Natural killer cell (primary cell): Measurements from ENCODE around the gene PEX14. TPM values are rescaled to one million over a fixed set of nuclear protein-coding genes. Genes with fewer than 3 reads are reported as not detected.

ENCODE experiments used
- ATAC-seq, 3 donors: fragments of 150-1000 bp in 2 of 3; fragments of 200-7000 bp in 1 of 3; cut with Tn5 transposase; 1 replicate in 1 of 3; 2 replicates in 2 of 3; pipeline ENCODE4 v1.10.0; 2021; ENCODE audit warnings: mild to moderate bottlenecking in 2 of 3, moderate library complexity in 2 of 3
- DNase-seq, 2 donors: peaks; one replicate each; pipeline versions ENCODE4 v3.0.0 to v3.0.0-alpha.2; 2013 to 2021; ENCODE audit warnings: mixed read lengths in 1 of 2
- H3K27ac ChIP-seq: one replicate; pipeline ENCODE4 v1.5.1; 2013; ENCODE audit warnings: mild to moderate bottlenecking, low read length
- H3K27me3 ChIP-seq: one replicate; pipeline ENCODE4 v1.6.1; 2013; ENCODE audit warnings: low read length; ENCODE audit not compliant: control insufficient read depth, insufficient read depth
- H3K36me3 ChIP-seq: one replicate; pipeline ENCODE4 v1.6.1; 2013; ENCODE audit warnings: low read length; ENCODE audit not compliant: control insufficient read depth, insufficient read depth
- H3K4me1 ChIP-seq: one replicate; pipeline ENCODE4 v1.6.1; 2013; ENCODE audit warnings: low read length; ENCODE audit not compliant: control insufficient read depth, insufficient read depth
- H3K4me3 ChIP-seq: one replicate; pipeline ENCODE4 v1.5.1; 2013; ENCODE audit warnings: low read length
- H3K9me3 ChIP-seq: one replicate; pipeline ENCODE4 v1.6.1; 2013; ENCODE audit warnings: low read length; ENCODE audit not compliant: control insufficient read depth, insufficient read depth
- H3K27ac Mint-ChIP-seq, 2 donors: one replicate each; pipeline ENCODE4 v1.8.0; 2022; ENCODE audit warnings: mild to moderate bottlenecking in 2 of 2, mixed read lengths in 2 of 2, moderate library complexity in 1 of 2
- H3K27me3 Mint-ChIP-seq, 2 donors: one replicate each; pipeline ENCODE4 v1.8.0; 2022; ENCODE audit warnings: low read depth in 2 of 2, mixed read lengths in 2 of 2
- H3K36me3 Mint-ChIP-seq: one replicate; pipeline ENCODE4 v1.8.0; 2022; ENCODE audit warnings: mixed read lengths
- H3K4me1 Mint-ChIP-seq, 2 donors: one replicate each; pipeline ENCODE4 v1.8.0; 2022; ENCODE audit warnings: mixed read lengths in 2 of 2
- H3K4me3 Mint-ChIP-seq: one replicate; pipeline ENCODE4 v1.8.0; 2022; ENCODE audit warnings: mild to moderate bottlenecking, moderate library complexity, mixed read lengths
- H3K9me3 Mint-ChIP-seq, 2 donors: one replicate each; pipeline ENCODE4 v1.8.0; 2022; ENCODE audit warnings: mixed read lengths in 2 of 2
- WGBS: methylation state at CpG from one replicate; pipeline ENCODE4 v1.1.7; 2013; ENCODE audit warnings: missing lambda C conversion rate; ENCODE audit not compliant: insufficient coverage; 5-methylcytosine and 5-hydroxymethylcytosine counted together
- intact Hi-C: fragments of 100-400 bp; cut with micrococcal nuclease; formaldehyde crosslinking; loops from one replicate; pipeline ENCODE4 v1.14.2; 2022
- total RNA-seq, 4 donors: library from RNA; stranded (reverse); fragments of 120-200 nt in 1 of 4; gene quantifications; one replicate each; pipeline versions ENCODE4 v1.2.3 to v1.2.4, GENCODE V29; 2013 to 2022
- TF ChIP-seq, protein P1 (sequence below): fragments of 200-600 bp; IDR thresholded peaks from one replicate; pipeline ENCODE4 v1.8.0; 2022; ENCODE audit warnings: antibody characterized with exemption

PEX14 gene
- total RNA-seq, 3 donors from 2014 or later (not counting 1 experiment from before 2014, with no cell fraction given): 21.4 to 27.3 (median 24.1) TPM

DNA sequence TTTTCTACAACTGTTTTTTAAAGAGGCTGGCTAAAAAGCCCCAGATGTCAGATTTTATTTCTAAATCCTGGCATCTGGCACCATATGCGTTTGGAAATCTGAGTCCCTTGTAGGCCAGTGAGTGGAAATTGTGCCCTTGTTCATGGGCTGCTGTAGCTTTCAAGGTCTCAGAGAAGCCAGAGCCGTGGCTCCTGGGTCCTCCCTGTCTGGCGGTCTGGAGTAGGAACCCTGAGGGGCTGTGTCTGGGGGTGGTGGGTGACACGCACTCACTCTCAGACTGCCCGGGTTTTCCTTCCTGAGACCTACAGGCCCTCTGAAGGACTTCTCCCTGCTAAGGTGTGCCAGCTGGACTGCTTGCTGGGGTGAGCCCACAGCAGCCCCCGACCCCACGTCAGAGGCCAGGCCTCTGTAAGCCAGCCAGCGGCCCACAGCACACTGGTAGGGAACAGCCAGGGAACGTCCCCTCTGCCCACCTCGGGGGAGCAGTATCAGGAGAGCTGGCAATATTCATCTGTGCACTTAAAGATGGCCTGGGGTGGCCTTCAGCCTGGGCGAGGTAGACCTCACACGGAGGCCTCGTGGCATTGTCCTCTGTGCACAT is 151.5 kb downstream of the PEX14 start:
- H3K27ac Mint-ChIP-seq: no peak overlapping the region
- 96% methylated on average over 13 of the region's 13 CpGs for WGBS
- ATAC-seq (no peak), DNase-seq (no peak)
- H3K4me3 ChIP-seq: no peak overlapping the region
- no peaks in the 10 kb centered on the region for H3K27me3 Mint-ChIP-seq
- no peaks in the 10 kb centered on the region for H3K27me3 ChIP-seq
- H3K4me3 Mint-ChIP-seq: no peak overlapping the region
- no peaks in the 10 kb centered on the region for H3K9me3 Mint-ChIP-seq
- H3K4me1 ChIP-seq: no peaks in the 10 kb centered on the region
- H3K36me3 ChIP-seq: peaks cover 12% of the 10 kb centered on the region
- intact Hi-C loops: no loop called here
- no peaks in the 10 kb centered on the region for H3K36me3 Mint-ChIP-seq
- TF ChIP-seq, protein P1, sequence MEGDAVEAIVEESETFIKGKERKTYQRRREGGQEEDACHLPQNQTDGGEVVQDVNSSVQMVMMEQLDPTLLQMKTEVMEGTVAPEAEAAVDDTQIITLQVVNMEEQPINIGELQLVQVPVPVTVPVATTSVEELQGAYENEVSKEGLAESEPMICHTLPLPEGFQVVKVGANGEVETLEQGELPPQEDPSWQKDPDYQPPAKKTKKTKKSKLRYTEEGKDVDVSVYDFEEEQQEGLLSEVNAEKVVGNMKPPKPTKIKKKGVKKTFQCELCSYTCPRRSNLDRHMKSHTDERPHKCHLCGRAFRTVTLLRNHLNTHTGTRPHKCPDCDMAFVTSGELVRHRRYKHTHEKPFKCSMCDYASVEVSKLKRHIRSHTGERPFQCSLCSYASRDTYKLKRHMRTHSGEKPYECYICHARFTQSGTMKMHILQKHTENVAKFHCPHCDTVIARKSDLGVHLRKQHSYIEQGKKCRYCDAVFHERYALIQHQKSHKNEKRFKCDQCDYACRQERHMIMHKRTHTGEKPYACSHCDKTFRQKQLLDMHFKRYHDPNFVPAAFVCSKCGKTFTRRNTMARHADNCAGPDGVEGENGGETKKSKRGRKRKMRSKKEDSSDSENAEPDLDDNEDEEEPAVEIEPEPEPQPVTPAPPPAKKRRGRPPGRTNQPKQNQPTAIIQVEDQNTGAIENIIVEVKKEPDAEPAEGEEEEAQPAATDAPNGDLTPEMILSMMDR: no peak
- H3K9me3 ChIP-seq: no peaks in the 10 kb centered on the region
- H3K4me1 Mint-ChIP-seq: no peaks in the 10 kb centered on the region
- no peak overlapping the region for H3K27ac ChIP-seq

DNA sequence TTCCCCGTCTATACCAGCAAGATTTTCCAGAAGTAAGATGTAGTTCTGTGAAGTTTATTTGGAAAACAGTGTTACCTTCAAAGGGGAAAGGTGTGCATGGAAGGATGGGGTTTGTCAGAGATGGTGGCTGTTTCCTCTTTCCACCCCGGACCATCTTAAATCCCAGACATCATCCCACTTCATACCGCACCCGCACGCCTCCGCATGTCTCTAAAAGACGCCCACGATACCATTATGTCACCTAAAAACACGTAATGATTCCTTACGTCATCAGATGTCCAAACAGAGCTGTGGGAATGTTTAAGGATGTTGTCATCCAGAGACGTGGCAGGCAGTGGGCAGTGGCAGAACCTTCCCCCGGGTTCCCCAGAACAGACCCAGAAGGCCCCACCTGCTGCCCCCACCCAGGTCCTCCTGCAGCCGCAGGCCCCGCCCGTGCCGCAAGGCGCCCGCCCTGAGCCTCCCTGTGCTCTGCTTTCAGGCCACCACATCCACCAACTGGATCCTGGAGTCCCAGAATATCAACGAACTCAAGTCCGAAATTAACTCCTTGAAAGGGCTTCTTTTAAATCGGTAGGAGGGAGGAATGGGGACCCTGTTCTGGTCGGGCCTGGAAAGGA is 152.2 kb downstream of the PEX14 start:
- Histone ChIP-seq H3K4me3 (no peak overlapping the region), H3K36me3 (peaks cover 12% of the 10 kb centered on the region), H3K9me3 (no peaks in the 10 kb centered on the region), H3K27me3 (no peaks in the 10 kb centered on the region), H3K27ac (no peak overlapping the region), H3K4me1 (no peaks in the 10 kb centered on the region)
- ATAC-seq: no peak
- intact Hi-C loops: no loop called here
- Mint-ChIP-seq H3K27me3 (no peaks in the 10 kb centered on the region), H3K36me3 (no peaks in the 10 kb centered on the region), H3K4me3 (no peak overlapping the region), H3K27ac (no peak overlapping the region), H3K4me1 (no peaks in the 10 kb centered on the region), H3K9me3 (no peaks in the 10 kb centered on the region)
- TF ChIP-seq, protein P1: no peak
- 98% methylated on average over 21 of the region's 22 CpGs for WGBS
- DNase-seq: no peak

DNA sequence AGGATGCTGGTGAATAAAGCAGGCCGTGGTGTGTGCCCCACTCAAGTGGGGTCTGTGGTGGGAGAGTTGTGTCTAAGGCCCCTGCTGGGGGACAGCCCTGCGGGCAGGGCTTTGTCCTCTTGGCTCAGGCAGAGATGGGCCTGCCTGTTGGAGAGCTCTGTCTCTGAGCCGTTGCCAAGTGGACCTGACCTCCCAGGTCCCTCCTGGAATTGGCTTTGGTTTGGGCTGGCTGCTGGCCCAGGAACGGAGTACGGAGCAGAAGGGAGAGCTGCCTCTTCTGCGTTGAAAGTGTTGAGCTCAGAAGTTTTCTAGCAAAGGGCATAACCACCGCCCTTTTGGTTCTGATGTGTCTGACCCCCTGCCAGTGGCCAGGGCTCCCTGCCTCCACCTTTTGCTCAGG is 153.9 kb downstream of the PEX14 start:
- H3K4me3 Mint-ChIP-seq: no peak overlapping the region
- intact Hi-C loops: no loop called here
- no peaks in the 10 kb centered on the region for H3K9me3 ChIP-seq
- 96% methylated on average over 7 of the region's 7 CpGs for WGBS
- H3K9me3 Mint-ChIP-seq: no peaks in the 10 kb centered on the region
- DNase-seq (no peak), ATAC-seq (no peak)
- no peaks in the 10 kb centered on the region for H3K27me3 Mint-ChIP-seq
- H3K36me3 ChIP-seq: peaks cover 8% of the 10 kb centered on the region
- H3K27ac ChIP-seq: no peak overlapping the region
- H3K4me1 Mint-ChIP-seq: no peaks in the 10 kb centered on the region
- no peak overlapping the region for H3K4me3 ChIP-seq
- H3K36me3 Mint-ChIP-seq: no peaks in the 10 kb centered on the region
- no peaks in the 10 kb centered on the region for H3K4me1 ChIP-seq
- TF ChIP-seq, protein P1: no peak
- H3K27me3 ChIP-seq: no peaks in the 10 kb centered on the region
- H3K27ac Mint-ChIP-seq: no peak overlapping the region
